ENCODE results near the gene COL19A1.
"Not testable (repeated sequence)": the region's sequence is repeated elsewhere in the genome, so short reads cannot be mapped to it uniquely, and the experiment has no call there.

The COL19A1 gene

DNA sequence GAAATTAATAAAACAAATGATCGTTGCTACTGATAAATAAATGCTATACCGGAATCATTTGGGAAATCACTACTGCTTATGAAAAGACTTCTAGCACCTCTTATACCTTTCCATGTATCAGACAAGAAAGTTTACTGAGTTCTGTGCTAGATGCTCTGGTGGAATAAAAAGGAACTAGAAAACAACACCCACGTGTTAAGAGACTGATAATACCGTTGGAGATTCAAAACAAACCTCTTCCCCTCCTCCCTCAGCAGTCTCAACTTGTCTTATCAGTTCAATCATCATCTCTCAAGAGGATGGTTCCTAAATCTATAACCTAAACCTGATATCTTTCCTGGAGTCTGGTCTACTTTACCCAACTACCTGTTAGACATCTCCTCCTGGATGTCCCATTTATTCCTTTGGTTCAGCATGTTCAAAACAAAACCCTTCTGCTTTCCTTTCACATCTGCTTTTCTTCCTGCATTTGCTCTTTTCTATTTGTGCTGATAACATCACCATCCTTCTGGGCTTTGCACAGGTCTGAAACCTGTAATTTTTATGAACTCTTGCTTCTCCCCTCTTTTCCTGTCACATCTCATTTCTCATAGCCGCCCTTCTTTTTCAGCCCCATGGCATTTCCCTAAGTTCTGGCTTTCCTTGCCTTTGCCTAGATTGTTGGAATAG lies 122.2 kb downstream of the COL19A1 start:
- intact Hi-C loops (cut with DNase I; ENCODE audit: low total_unique reads), result no loop called here
- H3K4me1 ChIP-seq, result no peaks in the 10 kb centered on the region
- DNase-seq, result no peak
- H3K9me3 ChIP-seq, result no peaks in the 10 kb centered on the region
- TF ChIP-seq, protein P1, sequence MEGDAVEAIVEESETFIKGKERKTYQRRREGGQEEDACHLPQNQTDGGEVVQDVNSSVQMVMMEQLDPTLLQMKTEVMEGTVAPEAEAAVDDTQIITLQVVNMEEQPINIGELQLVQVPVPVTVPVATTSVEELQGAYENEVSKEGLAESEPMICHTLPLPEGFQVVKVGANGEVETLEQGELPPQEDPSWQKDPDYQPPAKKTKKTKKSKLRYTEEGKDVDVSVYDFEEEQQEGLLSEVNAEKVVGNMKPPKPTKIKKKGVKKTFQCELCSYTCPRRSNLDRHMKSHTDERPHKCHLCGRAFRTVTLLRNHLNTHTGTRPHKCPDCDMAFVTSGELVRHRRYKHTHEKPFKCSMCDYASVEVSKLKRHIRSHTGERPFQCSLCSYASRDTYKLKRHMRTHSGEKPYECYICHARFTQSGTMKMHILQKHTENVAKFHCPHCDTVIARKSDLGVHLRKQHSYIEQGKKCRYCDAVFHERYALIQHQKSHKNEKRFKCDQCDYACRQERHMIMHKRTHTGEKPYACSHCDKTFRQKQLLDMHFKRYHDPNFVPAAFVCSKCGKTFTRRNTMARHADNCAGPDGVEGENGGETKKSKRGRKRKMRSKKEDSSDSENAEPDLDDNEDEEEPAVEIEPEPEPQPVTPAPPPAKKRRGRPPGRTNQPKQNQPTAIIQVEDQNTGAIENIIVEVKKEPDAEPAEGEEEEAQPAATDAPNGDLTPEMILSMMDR (IDR thresholded peaks at IDR 0.05), result no peak
- H3K4me3 ChIP-seq, result no peak overlapping the region
- no peaks in the 10 kb centered on the region for H3K36me3 ChIP-seq
- H3K27ac ChIP-seq, result no peak overlapping the region
- no peaks in the 10 kb centered on the region for H3K27me3 ChIP-seq

DNA sequence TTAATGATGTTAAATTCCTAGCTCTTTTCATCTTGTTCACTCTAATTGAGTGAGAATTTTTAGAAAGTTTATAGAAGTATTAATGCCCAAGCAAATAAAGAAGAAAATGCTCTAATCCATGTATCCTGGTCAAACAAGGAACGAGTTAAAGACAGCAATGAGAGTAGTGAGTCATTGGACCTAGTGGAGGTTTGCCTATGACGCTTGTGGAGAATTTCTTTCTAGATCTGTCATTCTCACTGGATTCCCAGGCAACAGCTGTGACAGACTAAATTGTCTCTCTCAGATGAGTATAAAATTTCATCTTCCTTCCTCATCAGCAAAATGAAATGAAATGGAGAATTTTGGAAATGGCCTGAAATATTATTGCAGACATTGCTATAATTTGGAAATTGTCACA lies 127.9 kb downstream of the COL19A1 start:
- H3K27me3 ChIP-seq, result no peaks in the 10 kb centered on the region
- H3K27ac ChIP-seq, result no peak overlapping the region
- TF ChIP-seq, protein P1 (IDR thresholded peaks at IDR 0.05), result no peak
- no peak for DNase-seq
- H3K4me1 ChIP-seq, result no peaks in the 10 kb centered on the region
- H3K4me3 ChIP-seq, result no peak overlapping the region
- no peaks in the 10 kb centered on the region for H3K9me3 ChIP-seq
- intact Hi-C loops (cut with DNase I; ENCODE audit: low total_unique reads), result no loop called here
- no peaks in the 10 kb centered on the region for H3K36me3 ChIP-seq

DNA sequence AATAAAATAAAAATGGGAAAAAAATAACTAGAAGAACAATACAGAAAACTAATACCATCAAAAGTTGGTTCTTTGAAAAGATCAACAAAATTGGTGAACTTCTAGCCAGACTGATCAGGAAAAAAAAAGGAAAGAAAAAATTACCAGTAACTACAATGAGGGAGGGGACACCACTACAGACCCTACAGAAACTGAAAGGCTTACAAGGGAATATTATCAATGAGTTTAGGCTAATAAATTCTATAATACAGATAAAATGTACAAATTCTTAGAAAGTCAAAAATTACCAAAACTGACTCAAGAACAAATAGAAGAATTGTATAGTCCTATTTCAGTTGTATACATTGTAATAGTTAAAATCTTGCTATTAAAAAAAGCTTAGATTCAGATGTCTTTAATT lies 141.8 kb downstream of the COL19A1 start:
- no peak overlapping the region for H3K4me3 ChIP-seq
- DNase-seq, result no peak
- no peak overlapping the region for H3K27ac ChIP-seq
- TF ChIP-seq, protein P1 (IDR thresholded peaks at IDR 0.05), result no peak
- H3K4me1 ChIP-seq, result no peaks in the 10 kb centered on the region
- intact Hi-C loops (cut with DNase I; ENCODE audit: low total_unique reads), result no loop called here
- peaks cover 0 to 5% (median 0%) of the 10 kb centered on the region in 3 donors for H3K9me3 ChIP-seq
- H3K27me3 ChIP-seq, result no peaks in the 10 kb centered on the region
- no peaks in the 10 kb centered on the region for H3K36me3 ChIP-seq

DNA sequence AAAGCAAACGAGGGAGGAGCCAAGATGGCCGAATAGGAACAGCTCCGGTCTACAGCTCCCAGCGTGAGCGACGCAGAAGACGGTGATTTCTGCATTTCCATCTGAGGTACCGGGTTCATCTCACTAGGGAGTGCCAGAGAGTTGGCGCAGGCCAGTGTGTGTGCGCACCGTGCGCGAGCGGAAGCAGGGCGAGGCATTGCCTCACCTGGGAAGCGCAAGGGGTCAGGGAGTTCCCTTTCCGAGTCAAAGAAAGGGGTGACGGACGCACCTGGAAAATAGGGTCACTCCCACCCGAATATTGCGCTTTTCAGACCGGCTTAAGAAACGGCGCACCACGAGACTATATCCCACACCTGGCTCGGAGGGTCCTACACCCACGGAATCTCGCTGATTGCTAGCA lies 144.0 kb downstream of the COL19A1 start:
- H3K27ac ChIP-seq; H3K4me3 ChIP-seq; DNase-seq; H3K9me3 ChIP-seq; intact Hi-C loops (cut with DNase I; ENCODE audit: low total_unique reads); H3K27me3 ChIP-seq; H3K4me1 ChIP-seq; H3K36me3 ChIP-seq: not testable (repeated sequence)

DNA sequence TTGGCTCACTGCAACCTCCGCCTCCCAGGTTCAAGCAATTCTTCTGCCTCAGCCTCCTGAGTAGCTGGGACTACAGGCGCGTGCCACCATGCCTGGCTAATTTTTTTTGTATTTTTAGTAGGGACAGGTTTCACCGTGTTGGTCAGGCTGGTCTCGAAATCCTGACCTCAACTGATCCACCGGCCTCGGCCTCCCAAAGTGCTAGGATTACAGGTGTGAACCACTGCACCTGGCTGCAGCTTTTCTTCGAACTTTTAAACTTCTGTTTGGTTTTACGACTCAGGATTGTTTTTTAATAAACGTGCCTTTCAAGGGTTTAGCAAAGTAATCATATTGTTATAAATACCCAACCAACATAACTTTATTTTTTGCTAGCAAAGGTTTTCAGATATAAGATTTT lies 156.8 kb downstream of the COL19A1 start:
- H3K36me3 ChIP-seq; intact Hi-C loops (cut with DNase I; ENCODE audit: low total_unique reads); DNase-seq; H3K27me3 ChIP-seq; H3K9me3 ChIP-seq; H3K27ac ChIP-seq; H3K4me1 ChIP-seq; H3K4me3 ChIP-seq: not testable (repeated sequence)

DNA sequence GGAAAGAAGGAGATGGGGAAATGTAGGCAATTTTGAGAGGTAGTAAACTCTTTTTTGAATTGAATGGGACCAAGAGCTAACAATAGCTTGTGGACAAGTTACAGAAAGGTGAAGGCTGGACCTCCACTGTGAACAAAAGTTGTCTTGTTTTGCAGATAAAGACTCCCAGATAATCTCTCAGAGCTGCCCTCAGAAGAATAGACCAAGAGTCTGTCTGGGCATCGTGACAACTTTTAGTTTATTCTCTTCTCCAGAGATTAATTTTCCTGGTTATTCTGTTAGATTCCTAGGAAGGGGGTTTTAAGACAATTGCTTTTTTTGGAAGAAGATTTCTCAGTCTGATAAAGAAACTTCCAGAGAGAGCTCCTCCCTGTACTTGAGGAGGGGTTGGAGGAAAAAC lies 161.9 kb downstream of the COL19A1 start:
- DNase-seq, result no peak

More for the DNA sequence above, 161.9 kb downstream of the COL19A1 start:
- Histone ChIP-seq H3K9me3 (no peaks in the 10 kb centered on the region), H3K4me1 (no peaks in the 10 kb centered on the region), H3K36me3 (no peaks in the 10 kb centered on the region), H3K27me3 (no peaks in the 10 kb centered on the region), H3K4me3 (no peak overlapping the region), H3K27ac (no peak overlapping the region)
- TF ChIP-seq, protein P1 (IDR thresholded peaks at IDR 0.05), result no peak
- intact Hi-C loops (cut with DNase I; ENCODE audit: low total_unique reads), result no loop called here
